WTC11 (cell line): ENCODE data around the gene ANKRD53. TPM values are rescaled to one million over a fixed set of nuclear protein-coding genes. Genes with fewer than 3 reads are reported as not detected.

Source experiments
- ATAC-seq: fragments of 200-7000 bp; cut with Tn5 transposase; 2 replicates; pipeline ENCODE4 v1.10.0; 2021; ENCODE audit warnings: mild to moderate bottlenecking, moderate library complexity
- CTCF ChIA-PET: fragments of 300-600 bp; sonication (Branson Sonifier 250); formaldehyde crosslinking; loops from one replicate; lab custom pipeline; 2021; ENCODE audit warnings: antibody characterized with exemption; lab: Charles Lee
- POLR2A ChIA-PET: fragments of 350-600 bp; sonication (Branson Sonifier 250); formaldehyde crosslinking; loops from one replicate; lab custom pipeline; 2021; ENCODE audit warnings: antibody characterized with exemption; lab: Charles Lee
- DNase-seq: peaks from one replicate; pipeline ENCODE4 v3.0.0; 2021; ENCODE audit warnings: low spot score
- H3K27ac Mint-ChIP-seq: 2 replicates; pipeline ENCODE4 v1.8.0; 2021; ENCODE audit warnings: mixed read lengths
- H3K27me3 Mint-ChIP-seq: 2 replicates; pipeline ENCODE4 v1.8.0; 2021; ENCODE audit warnings: low read depth, mild to moderate bottlenecking, moderate library complexity, mixed read lengths
- H3K36me3 Mint-ChIP-seq: 2 replicates; pipeline ENCODE4 v1.8.0; 2021; ENCODE audit warnings: mixed read lengths
- H3K4me1 Mint-ChIP-seq: 2 replicates; pipeline ENCODE4 v1.8.0; 2022; ENCODE audit warnings: mixed read lengths
- H3K4me3 Mint-ChIP-seq: 2 replicates; pipeline ENCODE4 v1.8.0; 2021; ENCODE audit warnings: mild to moderate bottlenecking, moderate library complexity, mixed read lengths
- H3K9me3 Mint-ChIP-seq: 2 replicates; pipeline ENCODE4 v1.8.0; 2021; ENCODE audit warnings: mixed read lengths
- ATF1 ChIP-seq: sonication (generic); formaldehyde crosslinking; IDR thresholded peaks from 2 replicates; pipeline ENCODE4 v1.8.1; 2023; ENCODE audit warnings: mild to moderate bottlenecking, moderate library complexity, missing genetic modification reagents
- CTCF ChIP-seq: fragments of 200-600 bp; IDR thresholded peaks from 2 replicates; pipeline ENCODE4 v1.8.0; 2022; ENCODE audit warnings: antibody characterized with exemption
- ESRRA ChIP-seq: sonication (generic); formaldehyde crosslinking; IDR thresholded peaks from 2 replicates; pipeline ENCODE4 v1.8.1; 2022; ENCODE audit warnings: mild to moderate bottlenecking, missing genetic modification reagents, borderline replicate concordance
- IRF2 ChIP-seq: sonication (generic); formaldehyde crosslinking; IDR thresholded peaks from 2 replicates; pipeline ENCODE4 v1.8.0; 2022; ENCODE audit warnings: low read depth, missing genetic modification reagents, borderline replicate concordance
- JUN ChIP-seq: sonication (generic); formaldehyde crosslinking; IDR thresholded peaks from 2 replicates; pipeline ENCODE4 v1.8.0; 2023; ENCODE audit warnings: mild to moderate bottlenecking, missing genetic modification reagents
- KAT7 ChIP-seq: sonication (generic); formaldehyde crosslinking; IDR thresholded peaks from 2 replicates; pipeline ENCODE4 v1.8.1; 2023; ENCODE audit warnings: missing genetic modification reagents, mild to moderate bottlenecking, borderline replicate concordance
- NR2C2 ChIP-seq: sonication (generic); formaldehyde crosslinking; IDR thresholded peaks from 2 replicates; pipeline ENCODE4 v1.8.0; 2022; ENCODE audit warnings: mild to moderate bottlenecking, missing genetic modification reagents
- RORB ChIP-seq: fragments of 250-450 bp; sonication (Bioruptor Pico); IDR thresholded peaks from 2 replicates; pipeline ENCODE4 v1.9.0; 2021; ENCODE audit warnings: mild to moderate bottlenecking
- SMAD4 ChIP-seq: sonication (generic); formaldehyde crosslinking; IDR thresholded peaks from 2 replicates; pipeline ENCODE4 v1.8.0; 2022; ENCODE audit warnings: mild to moderate bottlenecking, missing genetic modification reagents
- TEAD1 ChIP-seq: sonication (generic); formaldehyde crosslinking; IDR thresholded peaks from 2 replicates; pipeline ENCODE4 v1.8.0; 2022; ENCODE audit warnings: mild to moderate bottlenecking, missing genetic modification reagents
- ZNF121 ChIP-seq: sonication (generic); formaldehyde crosslinking; IDR thresholded peaks from 2 replicates; pipeline ENCODE4 v1.8.0; 2023; ENCODE audit warnings: missing genetic modification reagents
- ZNF219 ChIP-seq: sonication (generic); formaldehyde crosslinking; IDR thresholded peaks from 2 replicates; pipeline ENCODE4 v1.8.0; 2023; ENCODE audit warnings: missing genetic modification reagents, mild to moderate bottlenecking, borderline replicate concordance
- ZNF512 ChIP-seq: sonication (generic); formaldehyde crosslinking; IDR thresholded peaks from 2 replicates; pipeline ENCODE4 v1.8.1; 2022; ENCODE audit warnings: missing genetic modification reagents, borderline replicate concordance
- total RNA-seq: library from RNA; stranded (reverse); gene quantifications from 3 replicates; pipeline ENCODE4 v1.2.3, GENCODE V29; 2021
- TF ChIP-seq, protein P1 (sequence below): fragments of 250-450 bp; sonication (Bioruptor Pico); IDR thresholded peaks from 2 replicates; pipeline ENCODE4 v1.8.0; 2021; ENCODE audit warnings: mild to moderate bottlenecking
- TF ChIP-seq, protein P2 (sequence below): sonication (generic); formaldehyde crosslinking; IDR thresholded peaks from 2 replicates; pipeline ENCODE4 v1.8.1; 2022; ENCODE audit warnings: mild to moderate bottlenecking, moderate library complexity, missing genetic modification reagents

Gene ANKRD53
- total RNA-seq, 1 experiment from 2014 or later, result 0.81 TPM

DNA sequence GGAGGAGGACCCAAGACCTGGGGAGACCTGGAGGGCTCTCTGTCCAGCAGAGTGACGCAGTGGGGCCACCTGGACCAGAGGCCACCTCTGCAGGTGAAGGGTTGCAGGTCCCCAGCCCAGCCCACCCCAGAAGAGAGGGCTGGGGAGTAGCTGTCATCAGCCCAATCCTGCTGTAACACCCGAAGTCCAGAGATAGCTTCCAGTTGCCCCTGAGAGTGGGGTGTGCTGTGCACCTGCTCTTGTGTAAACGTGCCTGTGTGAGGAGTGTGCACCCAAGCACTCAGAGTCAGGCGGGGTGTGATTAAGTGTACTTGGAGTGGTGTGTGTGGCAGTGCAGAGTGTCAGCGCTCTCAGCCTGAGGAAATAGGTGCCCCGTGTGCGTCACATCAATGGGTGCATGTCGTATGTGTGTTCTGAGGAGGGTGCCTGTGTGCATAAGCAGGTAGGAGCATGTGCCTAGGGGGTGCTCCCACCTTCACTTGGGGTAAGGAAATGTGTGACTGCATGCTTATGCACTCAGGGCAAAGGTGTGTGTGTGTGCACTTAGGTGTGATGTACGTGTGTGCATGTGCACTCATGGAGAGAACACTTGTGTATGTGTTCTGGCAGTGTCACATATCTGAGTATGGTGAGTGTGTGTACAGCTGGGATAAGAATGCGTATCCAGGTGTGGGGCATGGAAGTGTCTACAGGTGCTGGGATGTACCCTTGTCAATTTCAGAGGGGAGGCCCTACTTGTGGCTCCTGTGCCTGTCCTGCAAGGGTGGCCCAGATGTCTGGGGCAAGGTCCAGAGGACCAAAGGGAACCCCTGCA is 42.1 kb upstream of the ANKRD53 start (continued):
- TF ChIP-seq RORB (CRISPR knock-in tag) (no peak), NR2C2 (CRISPR knock-in tag) (no peak), ZNF219 (no peak), SMAD4 (CRISPR knock-in tag) (no peak), KAT7 (CRISPR knock-in tag) (no peak), TEAD1 (CRISPR knock-in tag) (no peak), ZNF512 (CRISPR knock-in tag) (no peak), ZNF121 (CRISPR knock-in tag) (no peak), ATF1 (no peak), CTCF (no peak)

- ATAC-seq, result no peak
- H3K4me3 Mint-ChIP-seq, result no peak overlapping the region
- H3K27me3 Mint-ChIP-seq, result peaks cover 64% of the 10 kb centered on the region
- no peaks in the 10 kb centered on the region for H3K36me3 Mint-ChIP-seq
- POLR2A ChIA-PET, result no interaction called here
- CTCF ChIA-PET, result interaction anchor here (0.5 to 6.6 kb wide), 8 partner anchors 10 to 65 kb away, joined by 3 to 91 read pairs (median 8); no protein-coding TSS in a partner anchor
- TF ChIP-seq IRF2 (CRISPR knock-in tag) (no peak), ZNF121 (CRISPR knock-in tag) (no peak), JUN (CRISPR knock-in tag) (no peak), ESRRA (CRISPR knock-in tag) (no peak)
- TF ChIP-seq, protein P1, sequence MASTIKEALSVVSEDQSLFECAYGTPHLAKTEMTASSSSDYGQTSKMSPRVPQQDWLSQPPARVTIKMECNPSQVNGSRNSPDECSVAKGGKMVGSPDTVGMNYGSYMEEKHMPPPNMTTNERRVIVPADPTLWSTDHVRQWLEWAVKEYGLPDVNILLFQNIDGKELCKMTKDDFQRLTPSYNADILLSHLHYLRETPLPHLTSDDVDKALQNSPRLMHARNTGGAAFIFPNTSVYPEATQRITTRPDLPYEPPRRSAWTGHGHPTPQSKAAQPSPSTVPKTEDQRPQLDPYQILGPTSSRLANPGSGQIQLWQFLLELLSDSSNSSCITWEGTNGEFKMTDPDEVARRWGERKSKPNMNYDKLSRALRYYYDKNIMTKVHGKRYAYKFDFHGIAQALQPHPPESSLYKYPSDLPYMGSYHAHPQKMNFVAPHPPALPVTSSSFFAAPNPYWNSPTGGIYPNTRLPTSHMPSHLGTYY (CRISPR knock-in tag), result no peak
- TF ChIP-seq, protein P2, sequence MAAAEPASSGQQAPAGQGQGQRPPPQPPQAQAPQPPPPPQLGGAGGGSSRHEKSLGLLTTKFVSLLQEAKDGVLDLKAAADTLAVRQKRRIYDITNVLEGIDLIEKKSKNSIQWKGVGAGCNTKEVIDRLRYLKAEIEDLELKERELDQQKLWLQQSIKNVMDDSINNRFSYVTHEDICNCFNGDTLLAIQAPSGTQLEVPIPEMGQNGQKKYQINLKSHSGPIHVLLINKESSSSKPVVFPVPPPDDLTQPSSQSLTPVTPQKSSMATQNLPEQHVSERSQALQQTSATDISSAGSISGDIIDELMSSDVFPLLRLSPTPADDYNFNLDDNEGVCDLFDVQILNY (CRISPR knock-in tag), result no peak
- H3K27ac Mint-ChIP-seq, result no peak overlapping the region
- no peaks in the 10 kb centered on the region for H3K9me3 Mint-ChIP-seq
- no peak for DNase-seq
- H3K4me1 Mint-ChIP-seq, result peaks cover 25% of the 10 kb centered on the region
Measured at GRCh38 chr2:70936979-70937811, 41.2 kb upstream of the ANKRD53 start.
